Loucy (cell line): Measurements from ENCODE around the gene DCAF17.

Experiments used
- H2AFZ ChIP-seq: fragments of 200-600 bp; sonication (generic); 2 replicates; pipeline ENCODE4 v1.6.0; 2016; ENCODE audit warnings: antibody characterized with exemption, mild to moderate bottlenecking, low read length, moderate library complexity
- H3F3A ChIP-seq: fragments of 200-600 bp; 2 replicates; pipeline ENCODE4 v1.6.0; 2016; ENCODE audit warnings: antibody characterized with exemption, low read depth, mild to moderate bottlenecking
- H3K27me3 ChIP-seq: fragments of 200-600 bp; sonication (generic); 2 replicates; pipeline ENCODE4 v1.6.1; 2014; ENCODE audit warnings: low read length, mild to moderate bottlenecking; ENCODE audit not compliant: insufficient read depth, poor library complexity, severe bottlenecking
- H3K36me3 ChIP-seq: fragments of 200-600 bp; sonication (generic); 2 replicates; pipeline ENCODE4 v1.6.1; 2016; ENCODE audit warnings: low read length; ENCODE audit not compliant: insufficient read depth
- H3K4me1 ChIP-seq: fragments of 200-600 bp; sonication (generic); 2 replicates; pipeline ENCODE4 v1.5.1; 2014; ENCODE audit warnings: low read length, mild to moderate bottlenecking; ENCODE audit not compliant: insufficient read depth, poor library complexity, severe bottlenecking
- H3K4me2 ChIP-seq: fragments of 200-600 bp; sonication (generic); 2 replicates; pipeline ENCODE4 v1.6.0; 2014; ENCODE audit warnings: antibody characterized with exemption, low read length, low read depth, mild to moderate bottlenecking; ENCODE audit not compliant: poor library complexity, severe bottlenecking
- H3K4me3 ChIP-seq: fragments of 200-600 bp; sonication (generic); 2 replicates; pipeline ENCODE4 v1.5.1; 2014; ENCODE audit warnings: low read length, mild to moderate bottlenecking, mixed read lengths; ENCODE audit not compliant: poor library complexity, severe bottlenecking
- H3K79me2 ChIP-seq: fragments of 200-600 bp; sonication (generic); 2 replicates; pipeline ENCODE4 v1.6.1; 2014; ENCODE audit warnings: low read length; ENCODE audit not compliant: insufficient read depth
- H3K9ac ChIP-seq: fragments of 200-600 bp; sonication (generic); 2 replicates; pipeline ENCODE4 v1.6.0; 2014; ENCODE audit warnings: mild to moderate bottlenecking, low read depth, low read length, moderate library complexity; ENCODE audit not compliant: poor library complexity, severe bottlenecking
- H3K9me2 ChIP-seq: fragments of 200-600 bp; sonication (generic); replicated peaks from 2 replicates; pipeline ENCODE4 v1.6.1; 2016; ENCODE audit warnings: low read depth, low read length, mixed read lengths
- H3K9me3 ChIP-seq: fragments of 200-600 bp; sonication (generic); 2 replicates; pipeline ENCODE4 v1.6.1; 2014; ENCODE audit warnings: mild to moderate bottlenecking, antibody characterized with exemption, low read length, low read depth; ENCODE audit not compliant: insufficient read depth
- H4K20me1 ChIP-seq: fragments of 200-600 bp; sonication (generic); 2 replicates; pipeline ENCODE4 v1.6.0; 2014; ENCODE audit warnings: antibody characterized with exemption, low read length, mild to moderate bottlenecking; ENCODE audit not compliant: insufficient read depth, poor library complexity, severe bottlenecking
- EZH2phosphoT487 ChIP-seq: fragments of 200-600 bp; IDR thresholded peaks from 2 replicates; pipeline ENCODE4 v1.6.1; 2018; ENCODE audit warnings: antibody characterized with exemption, mild to moderate bottlenecking, moderate library complexity, borderline replicate concordance
- TF ChIP-seq, protein P1 (sequence below): fragments of 200-600 bp; sonication (generic); conservative IDR thresholded peaks from 2 replicates; pipeline ENCODE4 v1.5.1; 2014; ENCODE audit warnings: mild to moderate bottlenecking, antibody characterized with exemption, low read length

The DCAF17 gene

GRCh38 chr2:171469176-171469575 is 35.1 kb downstream of the DCAF17 start:
- Histone ChIP-seq H3K4me1 (no peaks in the 10 kb centered on the region), H3K36me3 (peaks cover 42% of the 10 kb centered on the region; the same call in 1 of the 2 replicates), H3K79me2 (no peaks in the 10 kb centered on the region), H3K9me3 (no peaks in the 10 kb centered on the region), H3K4me3 (no peak overlapping the region), H2AFZ (no peak overlapping the region), H3K27me3 (no peaks in the 10 kb centered on the region), H3K4me2 (no peak overlapping the region), H3K9ac (no peak overlapping the region), H3K9me2 (no peaks in the 10 kb centered on the region), H3F3A (no peaks in the 10 kb centered on the region), H4K20me1 (no peaks in the 10 kb centered on the region)
- TF ChIP-seq, protein P1, sequence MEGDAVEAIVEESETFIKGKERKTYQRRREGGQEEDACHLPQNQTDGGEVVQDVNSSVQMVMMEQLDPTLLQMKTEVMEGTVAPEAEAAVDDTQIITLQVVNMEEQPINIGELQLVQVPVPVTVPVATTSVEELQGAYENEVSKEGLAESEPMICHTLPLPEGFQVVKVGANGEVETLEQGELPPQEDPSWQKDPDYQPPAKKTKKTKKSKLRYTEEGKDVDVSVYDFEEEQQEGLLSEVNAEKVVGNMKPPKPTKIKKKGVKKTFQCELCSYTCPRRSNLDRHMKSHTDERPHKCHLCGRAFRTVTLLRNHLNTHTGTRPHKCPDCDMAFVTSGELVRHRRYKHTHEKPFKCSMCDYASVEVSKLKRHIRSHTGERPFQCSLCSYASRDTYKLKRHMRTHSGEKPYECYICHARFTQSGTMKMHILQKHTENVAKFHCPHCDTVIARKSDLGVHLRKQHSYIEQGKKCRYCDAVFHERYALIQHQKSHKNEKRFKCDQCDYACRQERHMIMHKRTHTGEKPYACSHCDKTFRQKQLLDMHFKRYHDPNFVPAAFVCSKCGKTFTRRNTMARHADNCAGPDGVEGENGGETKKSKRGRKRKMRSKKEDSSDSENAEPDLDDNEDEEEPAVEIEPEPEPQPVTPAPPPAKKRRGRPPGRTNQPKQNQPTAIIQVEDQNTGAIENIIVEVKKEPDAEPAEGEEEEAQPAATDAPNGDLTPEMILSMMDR = no peak
- no peak for TF ChIP-seq EZH2phosphoT487

GRCh38 chr2:171470129-171470528 is 36.1 kb downstream of the DCAF17 start:
- H3K79me2 ChIP-seq = no peaks in the 10 kb centered on the region
- no peak overlapping the region for H2AFZ ChIP-seq
- H3K9ac ChIP-seq = no peak overlapping the region
- TF ChIP-seq EZH2phosphoT487 = no peak
- TF ChIP-seq, protein P1 = no peak
- H3K27me3 ChIP-seq = no peaks in the 10 kb centered on the region
- no peaks in the 10 kb centered on the region for H4K20me1 ChIP-seq
- no peaks in the 10 kb centered on the region for H3F3A ChIP-seq
- H3K9me2 ChIP-seq = no peaks in the 10 kb centered on the region
- H3K9me3 ChIP-seq = no peaks in the 10 kb centered on the region
- H3K4me1 ChIP-seq = no peaks in the 10 kb centered on the region
- peaks cover 51% of the 10 kb centered on the region; the same call in 1 of the 2 replicates for H3K36me3 ChIP-seq
- H3K4me2 ChIP-seq = no peak overlapping the region
- H3K4me3 ChIP-seq = no peak overlapping the region

- Histone ChIP-seq H3K9me2 (no peaks in the 10 kb centered on the region), H2AFZ (no peak overlapping the region), H3K9ac (no peak overlapping the region), H3K9me3 (no peaks in the 10 kb centered on the region), H3K27me3 (no peaks in the 10 kb centered on the region), H3K79me2 (no peaks in the 10 kb centered on the region), H3F3A (no peaks in the 10 kb centered on the region), H4K20me1 (no peaks in the 10 kb centered on the region), H3K4me3 (no peak overlapping the region), H3K4me2 (no peak overlapping the region), H3K36me3 (peaks cover 52% of the 10 kb centered on the region), H3K4me1 (no peaks in the 10 kb centered on the region)
- TF ChIP-seq, protein P1 = no peak
- no peak for TF ChIP-seq EZH2phosphoT487
Measured at GRCh38 chr2:171475979-171476378, 42.0 kb downstream of the DCAF17 start.
